ENCODE data around the gene SERPINE1.
"Not testable (repeated sequence)": the region's sequence is repeated elsewhere in the genome, so short reads cannot be mapped to it uniquely, and the experiment has no call there.

SERPINE1 gene

DNA sequence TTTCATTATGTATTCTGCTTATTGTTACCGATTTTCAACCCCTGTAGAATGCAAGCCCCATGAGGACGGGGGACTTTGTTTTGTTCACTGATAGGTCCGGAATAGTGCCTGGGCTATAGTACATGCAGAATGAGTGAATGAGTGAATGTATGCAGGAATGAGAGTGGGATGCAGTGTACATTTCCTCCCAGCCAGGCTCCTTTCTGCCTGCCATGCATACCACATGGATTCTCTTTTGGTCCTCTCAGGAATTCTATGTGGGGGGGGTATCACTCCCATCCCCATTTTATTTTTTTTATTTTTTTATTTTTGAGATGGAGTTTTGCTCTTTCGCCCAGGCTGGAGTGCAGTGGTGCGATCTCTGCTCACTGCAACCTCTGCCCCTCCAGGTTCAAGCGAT lies 24.9 kb upstream of the SERPINE1 start:
- FAIRE-seq = no peak

DNA sequence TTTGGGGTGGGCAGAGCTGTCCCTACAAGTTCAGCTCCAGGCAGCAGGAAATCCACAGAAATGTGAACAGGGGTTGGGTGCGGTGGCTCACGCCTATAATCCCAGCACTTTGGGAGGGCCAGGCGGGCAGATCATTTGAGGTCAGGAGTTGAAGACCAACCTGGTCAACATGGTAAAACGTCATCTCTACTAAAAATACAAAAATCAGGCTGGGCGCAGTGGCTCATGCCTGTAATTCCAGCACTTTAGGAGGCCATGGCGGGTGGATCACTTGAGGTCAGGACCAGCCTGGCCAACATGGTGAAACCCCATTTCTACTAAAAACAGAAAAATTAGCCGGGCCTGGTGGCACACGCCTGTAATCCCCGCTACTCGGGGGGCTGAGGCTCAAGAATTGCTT lies 23.2 kb upstream of the SERPINE1 start:
- not testable (repeated sequence) for FAIRE-seq

GRCh38 chr7:101104193-101104713 lies 22.7 kb upstream of the SERPINE1 start:
- FAIRE-seq = no peak

DNA sequence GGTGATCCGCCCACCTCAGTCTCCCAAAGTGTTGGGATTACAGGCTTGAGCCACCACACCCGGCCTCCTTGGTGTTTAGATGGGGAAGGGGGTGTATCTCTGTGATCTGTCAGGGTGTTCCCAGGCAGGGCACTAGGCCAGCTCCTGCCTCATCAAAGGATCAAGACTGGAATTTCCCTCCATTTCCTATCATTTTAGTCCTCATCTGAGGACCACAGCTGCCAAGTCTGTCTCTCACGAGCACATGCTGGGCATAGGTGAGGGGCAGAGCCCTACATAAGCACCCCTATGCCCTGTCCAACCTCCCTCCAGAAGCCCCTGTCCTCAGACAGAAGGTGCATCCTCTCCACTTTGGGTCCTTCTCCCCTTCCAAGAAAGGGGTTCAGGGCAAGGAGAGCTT lies 22.1 kb upstream of the SERPINE1 start:
- no peak for FAIRE-seq

- FAIRE-seq = not testable (repeated sequence)
Observed at GRCh38 chr7:101105248-101105647, 21.7 kb upstream of the SERPINE1 start.

- FAIRE-seq = no peak
Observed at GRCh38 chr7:101106386-101106785, 20.5 kb upstream of the SERPINE1 start.

GRCh38 chr7:101108330-101108857 lies 18.5 kb upstream of the SERPINE1 start:
- no peak for FAIRE-seq

GRCh38 chr7:101108961-101109360 lies 17.9 kb upstream of the SERPINE1 start:
- no peak for FAIRE-seq

DNA sequence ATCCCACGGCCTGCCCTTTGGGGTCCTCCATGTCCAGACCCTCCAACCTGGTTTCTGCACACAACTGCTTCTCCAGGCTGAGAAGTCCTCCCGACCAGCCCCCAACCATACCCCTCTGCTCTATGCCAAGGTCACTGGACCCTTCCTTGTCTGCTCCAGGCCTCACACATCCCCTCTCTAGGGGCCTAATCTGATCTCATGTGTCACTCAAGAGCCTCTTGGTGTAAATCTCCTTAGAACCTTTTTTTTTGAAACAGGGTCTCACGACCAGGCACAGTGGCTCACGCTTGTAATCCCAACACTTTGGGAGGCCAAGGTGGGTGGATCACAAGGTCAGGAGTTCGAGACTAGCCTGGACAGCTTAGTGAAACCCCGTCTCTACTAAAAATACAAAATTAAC lies 17.5 kb upstream of the SERPINE1 start:
- no peak for FAIRE-seq

DNA sequence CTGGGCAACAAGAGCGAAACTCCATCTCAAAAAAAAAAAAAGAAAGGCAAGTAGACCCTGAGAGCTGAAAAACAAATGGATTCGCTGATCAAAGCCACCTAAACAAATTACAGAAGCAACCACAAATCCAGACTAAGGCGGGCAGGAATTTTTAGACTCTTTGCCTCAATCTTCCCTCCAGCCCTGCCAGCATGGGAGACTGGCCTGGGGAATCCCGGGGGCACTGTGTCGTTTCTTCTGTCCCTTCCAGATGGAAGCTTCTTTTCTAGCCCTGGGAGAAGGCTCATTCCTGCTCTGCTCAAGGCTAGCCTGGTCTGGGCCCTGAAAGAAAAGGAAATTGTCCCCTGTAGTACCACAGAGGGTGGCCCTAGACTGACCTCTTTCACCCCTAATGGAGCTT lies 15.6 kb upstream of the SERPINE1 start:
- FAIRE-seq = no peak

DNA sequence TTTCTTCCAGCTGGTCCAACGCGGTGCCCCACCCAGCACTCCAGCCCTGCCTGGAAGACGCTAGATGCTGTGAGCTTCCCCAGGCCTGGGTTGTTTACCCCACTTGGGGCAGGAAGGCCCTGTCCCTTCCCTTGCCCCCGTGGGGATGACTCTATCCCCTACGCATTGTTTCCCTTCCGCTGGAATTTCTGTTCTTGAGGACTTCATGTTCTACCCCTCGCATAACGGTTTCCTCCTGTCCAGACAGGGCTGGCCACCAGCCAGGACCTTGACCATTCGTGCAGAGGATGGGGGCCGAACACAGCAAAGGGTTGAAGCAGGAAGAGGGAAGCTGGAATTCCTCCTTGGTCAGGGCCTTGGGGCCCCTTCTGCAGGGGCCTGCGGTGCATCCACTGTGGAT lies 14.7 kb upstream of the SERPINE1 start:
- FAIRE-seq = no peak

DNA sequence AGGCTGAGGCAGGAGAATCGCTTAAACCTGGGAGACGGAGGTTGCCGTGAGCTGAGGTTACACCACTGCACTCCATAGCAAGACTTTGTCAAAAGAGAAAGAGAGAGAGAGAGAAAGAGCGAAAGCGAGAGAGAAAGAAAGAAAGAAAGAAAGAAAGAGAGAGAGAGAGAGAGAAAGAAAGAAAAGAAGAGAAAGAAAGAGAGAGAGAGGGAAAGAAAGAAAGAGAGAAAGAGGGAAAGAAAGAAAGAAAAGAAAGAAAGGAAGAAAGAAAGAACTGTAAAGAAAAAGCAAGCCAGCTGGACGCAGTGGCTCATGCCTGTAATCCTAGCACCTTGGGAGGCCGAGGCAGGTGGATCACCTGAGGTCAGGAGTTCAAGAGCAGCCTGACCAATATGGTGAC lies 13.8 kb upstream of the SERPINE1 start:
- FAIRE-seq = not testable (repeated sequence)

GRCh38 chr7:101113836-101114235 lies 13.1 kb upstream of the SERPINE1 start:
- no peak for FAIRE-seq

DNA sequence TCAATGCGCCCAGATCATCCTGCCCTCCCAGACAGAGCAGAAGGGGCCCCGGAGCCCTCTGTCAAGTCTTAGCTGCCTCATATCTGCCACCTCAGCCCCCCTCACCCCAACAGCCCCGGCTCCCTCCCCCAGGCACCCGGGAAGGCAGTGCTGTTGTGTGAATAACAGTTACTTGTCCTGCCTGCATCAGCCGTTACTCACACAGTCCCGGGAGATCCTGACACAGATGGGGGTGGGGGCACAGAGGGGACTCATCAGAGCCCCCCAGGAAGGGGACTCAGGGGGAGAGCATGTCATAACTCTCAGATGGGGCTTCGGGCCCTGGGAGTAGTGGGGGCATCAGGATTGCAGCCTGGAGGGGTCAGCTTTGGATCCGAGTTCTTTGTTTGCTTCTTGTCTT lies 12.4 kb upstream of the SERPINE1 start:
- FAIRE-seq = no peak

GRCh38 chr7:101115215-101115614 lies 11.7 kb upstream of the SERPINE1 start:
- no peak for FAIRE-seq

DNA sequence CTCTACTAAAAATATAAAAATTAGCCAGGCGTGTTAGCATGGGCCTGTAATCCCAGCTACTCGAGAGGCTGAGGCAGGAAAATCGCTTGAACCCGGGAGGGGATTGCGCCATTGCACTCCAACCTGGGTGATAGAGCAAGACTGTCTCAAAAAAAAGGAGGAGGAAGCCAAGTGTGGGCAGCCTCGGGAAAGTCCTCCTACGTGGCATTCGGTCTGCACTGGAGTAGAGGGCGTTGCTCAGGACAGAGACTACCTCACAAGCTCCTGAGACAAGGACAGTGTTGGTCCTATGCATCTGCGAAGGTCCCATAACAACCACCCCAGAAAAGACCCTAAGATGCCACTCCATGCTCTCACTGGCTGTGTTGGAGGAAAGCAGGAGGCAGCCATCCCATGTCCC lies 10.0 kb upstream of the SERPINE1 start:
- no peak for FAIRE-seq

- no peak for FAIRE-seq
Observed at GRCh38 chr7:101118856-101119255, 8.0 kb upstream of the SERPINE1 start.

DNA sequence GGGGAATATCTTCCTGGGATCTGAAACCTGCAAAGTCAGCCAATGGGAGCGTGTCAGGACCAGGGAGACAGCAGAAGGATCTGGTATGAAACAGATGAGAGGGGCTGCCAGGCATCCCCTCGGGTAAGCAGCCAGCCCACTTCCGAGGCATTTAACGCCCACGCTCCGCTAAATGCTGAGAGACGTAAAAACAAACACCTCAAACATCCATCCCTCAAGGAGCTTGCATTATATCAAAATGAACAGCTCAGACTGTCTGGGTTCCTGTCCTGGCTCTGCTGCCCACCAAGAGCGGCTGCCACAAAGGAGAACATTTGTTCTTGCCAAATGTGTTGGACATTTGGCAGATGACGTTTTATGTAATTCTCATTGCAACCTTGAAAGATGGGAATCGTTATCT lies 7.0 kb upstream of the SERPINE1 start:
- no peak for FAIRE-seq

DNA sequence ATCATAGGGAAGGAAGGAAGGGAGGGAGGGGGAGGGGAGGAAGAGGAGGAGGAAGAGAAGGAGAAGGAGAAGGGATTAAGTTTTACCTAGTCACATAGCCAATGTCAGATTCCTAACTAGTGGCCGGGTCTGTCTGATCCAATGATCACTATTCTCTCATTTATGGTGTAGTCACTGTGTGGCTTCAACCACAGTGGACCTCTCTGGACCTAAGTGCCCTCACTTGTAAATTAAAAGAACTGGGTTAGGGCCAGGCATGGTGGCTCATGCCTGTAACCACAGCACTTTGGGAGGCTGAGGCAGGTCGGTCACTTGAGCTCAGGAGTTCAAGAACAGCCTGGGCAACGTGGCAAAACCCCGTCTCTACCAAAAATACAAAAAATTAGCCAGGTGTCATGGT lies 6.6 kb upstream of the SERPINE1 start:
- FAIRE-seq = no peak

DNA sequence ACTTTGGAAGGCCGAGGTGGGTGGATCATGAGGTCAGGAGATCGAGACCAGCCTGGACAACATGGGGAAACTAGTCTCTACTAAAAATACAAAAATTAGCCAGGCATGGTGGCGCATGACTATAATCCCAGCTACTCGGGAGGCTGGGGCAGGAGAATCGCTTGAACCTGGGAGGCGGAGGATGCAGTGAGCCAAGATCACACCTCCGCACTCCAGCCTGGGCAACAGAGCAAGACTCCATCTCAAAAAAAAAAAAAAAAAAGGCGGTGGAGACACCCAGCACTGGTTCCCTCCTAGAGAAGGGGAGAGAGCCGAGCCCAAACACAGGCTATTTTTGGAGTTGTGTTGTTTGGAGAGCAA lies 5.3 kb upstream of the SERPINE1 start:
- not testable (repeated sequence) for FAIRE-seq

DNA sequence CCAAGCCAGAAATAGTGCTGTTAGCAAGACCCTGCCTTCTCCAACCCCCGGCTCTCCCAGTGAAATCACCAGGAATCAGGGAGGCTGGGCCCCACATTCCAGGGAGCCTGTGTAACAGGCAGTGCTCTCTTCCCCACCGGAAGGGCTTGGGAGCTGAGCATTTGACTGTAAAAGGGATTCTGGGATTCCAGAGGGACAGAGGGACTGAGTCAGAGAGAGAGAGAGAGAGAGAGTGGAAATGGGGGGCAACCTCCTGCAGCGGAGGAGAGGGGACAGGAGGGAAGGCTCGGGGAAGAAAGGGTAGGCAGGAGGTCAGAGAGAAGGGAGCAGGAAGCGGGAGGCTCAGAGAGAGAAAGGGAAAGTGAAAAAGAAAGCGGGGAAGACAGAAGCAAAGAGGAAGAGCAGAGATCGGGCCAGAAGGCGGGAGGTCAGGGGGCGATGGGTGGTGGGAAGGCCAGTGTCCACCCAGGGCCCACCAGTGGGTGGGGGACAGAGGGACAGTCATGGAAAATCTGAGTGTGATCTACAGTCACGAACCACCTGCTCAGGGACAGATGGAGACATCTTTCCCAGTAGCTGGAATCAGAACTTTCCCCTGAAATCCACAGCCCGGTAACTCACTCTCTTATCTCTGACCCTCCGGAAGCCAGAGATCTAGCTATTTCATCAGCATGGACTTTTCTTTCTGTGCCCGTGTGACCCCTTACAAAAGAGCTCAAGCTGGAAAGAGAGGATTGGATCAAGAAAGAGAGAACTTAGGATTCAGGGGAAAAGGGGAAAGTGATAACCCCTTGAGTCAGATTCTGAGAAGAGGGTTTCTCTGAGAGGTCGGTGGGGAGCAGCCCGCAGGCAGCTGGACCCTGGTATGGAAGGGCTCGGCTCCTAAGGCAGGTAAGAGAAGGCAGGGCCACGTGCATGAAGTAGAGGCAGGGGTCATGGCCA lies 4.6 kb upstream of the SERPINE1 start:
- FAIRE-seq = no peak

GRCh38 chr7:101122933-101123702 lies 3.8 kb upstream of the SERPINE1 start:
- FAIRE-seq = no peak

DNA sequence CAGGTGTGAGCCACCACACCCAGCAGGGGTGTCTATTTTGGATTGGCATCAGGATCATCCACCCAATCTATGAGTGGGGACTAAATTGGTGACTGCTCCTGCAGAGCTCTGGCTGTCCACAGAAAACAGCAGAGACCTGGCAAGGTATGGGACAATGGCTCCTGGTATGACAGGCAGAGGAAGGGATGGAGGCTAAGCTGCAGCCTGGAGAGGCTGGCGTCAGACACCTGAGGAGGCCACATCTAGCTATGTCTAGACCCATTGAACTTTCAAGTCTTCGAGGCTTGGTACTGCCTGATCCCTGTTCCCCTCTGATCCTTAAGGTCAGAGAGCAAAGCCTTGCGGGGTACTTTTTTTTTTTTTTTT lies 3.2 kb upstream of the SERPINE1 start:
- FAIRE-seq = no peak
